ENCODE measurements around the gene SEMA3F.

Gene SEMA3F

GRCh38 chr3:50169232-50169832, 14.2 kb downstream of the SEMA3F start:
- no peak for TF ChIP-seq CTCF (IDR thresholded peaks at IDR 0.05; ENCODE audit: insufficient read depth, low read depth, low read length, missing control alignments)
- H3K4me3 ChIP-seq (ENCODE audit: low read length), result no peak overlapping the region
- no peak for DNase-seq (ENCODE audit: low read depth)

- H3K4me3 ChIP-seq (ENCODE audit: low read length), result no peak overlapping the region
- TF ChIP-seq CTCF (IDR thresholded peaks at IDR 0.05; ENCODE audit: insufficient read depth, low read depth, low read length, missing control alignments), result no peak
- no peak for DNase-seq (ENCODE audit: low read depth)
Observed at GRCh38 chr3:50169858-50170257, 14.7 kb downstream of the SEMA3F start.

GRCh38 chr3:50170689-50171088, 15.6 kb downstream of the SEMA3F start:
- no peak for DNase-seq (ENCODE audit: low read depth)
- no peak overlapping the region for H3K4me3 ChIP-seq (ENCODE audit: low read length)
- no peak for TF ChIP-seq CTCF (IDR thresholded peaks at IDR 0.05; ENCODE audit: insufficient read depth, low read depth, low read length, missing control alignments)

- no peak for TF ChIP-seq CTCF (IDR thresholded peaks at IDR 0.05; ENCODE audit: insufficient read depth, low read depth, low read length, missing control alignments)
- no peak overlapping the region for H3K4me3 ChIP-seq (ENCODE audit: low read length)
- DNase-seq (ENCODE audit: low read depth), result no peak
Observed at GRCh38 chr3:50171540-50172301, 16.6 kb downstream of the SEMA3F start.

- TF ChIP-seq CTCF (IDR thresholded peaks at IDR 0.05; ENCODE audit: insufficient read depth, low read depth, low read length, missing control alignments), result no peak
- DNase-seq (ENCODE audit: low read depth), result no peak
- H3K4me3 ChIP-seq (ENCODE audit: low read length), result no peak overlapping the region
Observed at GRCh38 chr3:50172626-50173220, 17.6 kb downstream of the SEMA3F start.

GRCh38 chr3:50173685-50174516, 18.8 kb downstream of the SEMA3F start:
- no peak for DNase-seq (ENCODE audit: low read depth)
- no peak overlapping the region for H3K4me3 ChIP-seq (ENCODE audit: low read length)
- no peak for TF ChIP-seq CTCF (IDR thresholded peaks at IDR 0.05; ENCODE audit: insufficient read depth, low read depth, low read length, missing control alignments)

Measured in epithelial cell of esophagus (primary cell).